ENCODE measurements around the gene CACNA1E.
"Not testable (repeated sequence)": the region's sequence is repeated elsewhere in the genome, so short reads cannot be mapped to it uniquely, and the experiment has no call there.

The CACNA1E gene

GRCh38 chr1:181525104-181525721 lies 41.9 kb downstream of the CACNA1E start:
- Histone ChIP-seq H3K4me2 (ENCODE audit: low read length) (no peak overlapping the region), H4K12ac (ENCODE audit: low read depth, low read length) (no peak overlapping the region), H3K9ac (ENCODE audit: low read length) (no peak overlapping the region), H2BK120ac (ENCODE audit: insufficient read depth, low read length, poor library complexity) (no peak overlapping the region), H3K4me1 (ENCODE audit: control insufficient read depth in 1 of 2, insufficient read depth in 2 of 2, low read length in 2 of 2) (no peaks in the 10 kb centered on the region), H3K4ac (ENCODE audit: low read depth, low read length) (no peak overlapping the region), H3K27me3 (ENCODE audit: insufficient read depth, low read length) (no peaks in the 10 kb centered on the region), H2AFZ (ENCODE audit: insufficient read depth, low read length, poor library complexity) (no peak overlapping the region), H2BK5ac (ENCODE audit: low read depth, low read length, poor library complexity) (no peak overlapping the region), H4K8ac (ENCODE audit: low read depth, low read length) (no peak overlapping the region), H3K18ac (ENCODE audit: low read length) (no peak overlapping the region), H3K9me3 (ENCODE audit: insufficient read depth, low read depth, low read length) (no peaks in the 10 kb centered on the region), H4K91ac (ENCODE audit: low read depth, low read length) (no peak overlapping the region), H2AK5ac (ENCODE audit: low read length) (no peak overlapping the region), H3K4me3 (ENCODE audit: low read depth, low read length) (no peak overlapping the region), H3K36me3 (ENCODE audit: control insufficient read depth in 1 of 2, insufficient read depth in 2 of 2, low read length in 2 of 2) (no peaks in the 10 kb centered on the region), H3K27ac (ENCODE audit: low read depth, low read length) (no peak overlapping the region), H3K79me2 (ENCODE audit: control insufficient read depth, insufficient read depth, low read length, poor library complexity) (no peaks in the 10 kb centered on the region), H2BK12ac (ENCODE audit: low read length) (no peak overlapping the region), H3K23ac (ENCODE audit: low read length) (no peak overlapping the region), H3K14ac (ENCODE audit: low read length) (no peak overlapping the region), H3K79me1 (ENCODE audit: low read length) (no peaks in the 10 kb centered on the region)
- WGBS (ENCODE audit: extremely low coverage, insufficient coverage, insufficient read length): no CpG with 5 or more reads among the region's 1 CpG
- no peak for DNase-seq

- H3K9ac ChIP-seq (ENCODE audit: low read length); H3K18ac ChIP-seq (ENCODE audit: low read length); H2BK120ac ChIP-seq (ENCODE audit: insufficient read depth, low read length, poor library complexity); H3K36me3 ChIP-seq (ENCODE audit: control insufficient read depth in 1 of 2, insufficient read depth in 2 of 2, low read length in 2 of 2); H3K4ac ChIP-seq (ENCODE audit: low read depth, low read length); H2AFZ ChIP-seq (ENCODE audit: insufficient read depth, low read length, poor library complexity); H4K12ac ChIP-seq (ENCODE audit: low read depth, low read length); H3K27ac ChIP-seq (ENCODE audit: low read depth, low read length); H3K23ac ChIP-seq (ENCODE audit: low read length); H3K79me2 ChIP-seq (ENCODE audit: control insufficient read depth, insufficient read depth, low read length, poor library complexity); H4K8ac ChIP-seq (ENCODE audit: low read depth, low read length); H3K27me3 ChIP-seq (ENCODE audit: insufficient read depth, low read length); H2BK5ac ChIP-seq (ENCODE audit: low read depth, low read length, poor library complexity); H3K4me2 ChIP-seq (ENCODE audit: low read length); H4K91ac ChIP-seq (ENCODE audit: low read depth, low read length); H2BK12ac ChIP-seq (ENCODE audit: low read length); DNase-seq; H3K4me1 ChIP-seq (ENCODE audit: control insufficient read depth in 1 of 2, insufficient read depth in 2 of 2, low read length in 2 of 2); H3K4me3 ChIP-seq (ENCODE audit: low read depth, low read length); H3K79me1 ChIP-seq (ENCODE audit: low read length); H3K9me3 ChIP-seq (ENCODE audit: insufficient read depth, low read depth, low read length); H2AK5ac ChIP-seq (ENCODE audit: low read length); H3K14ac ChIP-seq (ENCODE audit: low read length): not testable (repeated sequence)
Observed at GRCh38 chr1:181528241-181528640, 44.9 kb downstream of the CACNA1E start.

- Histone ChIP-seq H3K79me2 (ENCODE audit: control insufficient read depth, insufficient read depth, low read length, poor library complexity) (no peaks in the 10 kb centered on the region), H4K12ac (ENCODE audit: low read depth, low read length) (no peak overlapping the region), H2AK5ac (ENCODE audit: low read length) (no peak overlapping the region), H3K79me1 (ENCODE audit: low read length) (no peaks in the 10 kb centered on the region), H2AFZ (ENCODE audit: insufficient read depth, low read length, poor library complexity) (no peak overlapping the region), H3K9me3 (ENCODE audit: insufficient read depth, low read depth, low read length) (no peaks in the 10 kb centered on the region), H2BK5ac (ENCODE audit: low read depth, low read length, poor library complexity) (no peak overlapping the region), H3K4me3 (ENCODE audit: low read depth, low read length) (no peak overlapping the region), H4K8ac (ENCODE audit: low read depth, low read length) (no peak overlapping the region), H3K36me3 (ENCODE audit: control insufficient read depth in 1 of 2, insufficient read depth in 2 of 2, low read length in 2 of 2) (no peaks in the 10 kb centered on the region), H3K14ac (ENCODE audit: low read length) (no peak overlapping the region), H4K91ac (ENCODE audit: low read depth, low read length) (no peak overlapping the region), H2BK120ac (ENCODE audit: insufficient read depth, low read length, poor library complexity) (no peak overlapping the region), H3K27me3 (ENCODE audit: insufficient read depth, low read length) (no peaks in the 10 kb centered on the region), H3K4me1 (ENCODE audit: control insufficient read depth in 1 of 2, insufficient read depth in 2 of 2, low read length in 2 of 2) (no peaks in the 10 kb centered on the region), H2BK12ac (ENCODE audit: low read length) (no peak overlapping the region), H3K23ac (ENCODE audit: low read length) (no peak overlapping the region), H3K4ac (ENCODE audit: low read depth, low read length) (no peak overlapping the region), H3K27ac (ENCODE audit: low read depth, low read length) (no peak overlapping the region), H3K9ac (ENCODE audit: low read length) (no peak overlapping the region), H3K4me2 (ENCODE audit: low read length) (no peak overlapping the region), H3K18ac (ENCODE audit: low read length) (no peak overlapping the region)
- DNase-seq: no peak
- WGBS (ENCODE audit: extremely low coverage, insufficient coverage, insufficient read length): no CpG with 5 or more reads among the region's 5 CpGs
Observed at GRCh38 chr1:181531441-181531840, 48.1 kb downstream of the CACNA1E start.

- no peak overlapping the region for H3K18ac ChIP-seq (ENCODE audit: low read length)
- WGBS (ENCODE audit: extremely low coverage, insufficient coverage, insufficient read length): no CpG with 5 or more reads among the region's 3 CpGs
Observed at GRCh38 chr1:181531951-181532600, 48.8 kb downstream of the CACNA1E start.

More at GRCh38 chr1:181531951-181532600, 48.8 kb downstream of the CACNA1E start:
- Histone ChIP-seq H4K12ac (ENCODE audit: low read depth, low read length) (no peak overlapping the region), H3K4me3 (ENCODE audit: low read depth, low read length) (no peak overlapping the region), H2BK12ac (ENCODE audit: low read length) (no peak overlapping the region), H3K79me1 (ENCODE audit: low read length) (no peaks in the 10 kb centered on the region), H2BK5ac (ENCODE audit: low read depth, low read length, poor library complexity) (no peak overlapping the region), H3K4me1 (ENCODE audit: control insufficient read depth in 1 of 2, insufficient read depth in 2 of 2, low read length in 2 of 2) (no peaks in the 10 kb centered on the region), H2AK5ac (ENCODE audit: low read length) (no peak overlapping the region), H4K91ac (ENCODE audit: low read depth, low read length) (no peak overlapping the region), H3K36me3 (ENCODE audit: control insufficient read depth in 1 of 2, insufficient read depth in 2 of 2, low read length in 2 of 2) (no peaks in the 10 kb centered on the region), H3K4me2 (ENCODE audit: low read length) (no peak overlapping the region), H3K79me2 (ENCODE audit: control insufficient read depth, insufficient read depth, low read length, poor library complexity) (no peaks in the 10 kb centered on the region), H3K4ac (ENCODE audit: low read depth, low read length) (no peak overlapping the region), H3K9ac (ENCODE audit: low read length) (no peak overlapping the region), H3K27ac (ENCODE audit: low read depth, low read length) (no peak overlapping the region), H2AFZ (ENCODE audit: insufficient read depth, low read length, poor library complexity) (no peak overlapping the region), H2BK120ac (ENCODE audit: insufficient read depth, low read length, poor library complexity) (no peak overlapping the region), H3K9me3 (ENCODE audit: insufficient read depth, low read depth, low read length) (no peaks in the 10 kb centered on the region), H3K23ac (ENCODE audit: low read length) (no peak overlapping the region), H4K8ac (ENCODE audit: low read depth, low read length) (no peak overlapping the region), H3K14ac (ENCODE audit: low read length) (no peak overlapping the region), H3K27me3 (ENCODE audit: insufficient read depth, low read length) (no peaks in the 10 kb centered on the region)
- DNase-seq: no peak
